Panc1 (cell line): ENCODE measurements around the gene XIAP. TPM values are rescaled to one million over a fixed set of nuclear protein-coding genes. Genes with fewer than 3 reads are reported as not detected.

Source experiments
- ATAC-seq: fragments of 200-7000 bp; cut with Tn5 transposase; 2 replicates; pipeline ENCODE4 v1.9.1; 2020; ENCODE audit warnings: mild to moderate bottlenecking, moderate library complexity
- BruUV-seq: library from RNA; stranded (reverse); fragments of 400-500 nt; replicated peaks from 2 replicates; lab custom pipeline; 2021; lab: Mats Ljungman, UMichigan
- CTCF ChIA-PET: fragments of 300-600 bp; sonication (Branson Sonifier 250); formaldehyde crosslinking; loops from one replicate; lab custom pipeline; 2022; ENCODE audit warnings: antibody characterized with exemption; lab: Charles Lee
- POLR2A ChIA-PET: fragments of 300-600 bp; sonication (Branson Sonifier 250); formaldehyde crosslinking; loops from one replicate; lab custom pipeline; 2022; ENCODE audit warnings: antibody characterized with exemption; lab: Charles Lee
- DNase-seq: peaks from one replicate; pipeline ENCODE4 v3.0.0-alpha.2; 2010; ENCODE audit warnings: low read depth, low spot score
- H3K27ac ChIP-seq: 2 replicates; pipeline ENCODE4 v1.5.1; 2011; ENCODE audit warnings: mild to moderate bottlenecking, low read length, inconsistent platforms
- H3K27me3 ChIP-seq: fragments of 200-500 bp; sonication (Bioruptor generic); 2 replicates; pipeline ENCODE4 v1.6.0; 2014; ENCODE audit warnings: low read length, inconsistent platforms; ENCODE audit not compliant: control insufficient read depth, insufficient read depth
- H3K36me3 ChIP-seq: fragments of 200-500 bp; sonication (Bioruptor generic); 2 replicates; pipeline ENCODE4 v1.5.1; 2014; ENCODE audit warnings: inconsistent platforms, mild to moderate bottlenecking, low read length, moderate library complexity; ENCODE audit not compliant: control insufficient read depth, insufficient read depth
- H3K4me1 ChIP-seq: 2 replicates; pipeline ENCODE4 v1.5.1; 2011; ENCODE audit warnings: inconsistent platforms, mild to moderate bottlenecking, low read length, moderate library complexity; ENCODE audit not compliant: control insufficient read depth, insufficient read depth
- H3K4me3 ChIP-seq, 2 experiments: 2 replicates each; pipeline ENCODE4 v1.5.1; 2011 to 2012; ENCODE audit warnings: low read depth in 2 of 2, low read length in 2 of 2, mild to moderate bottlenecking in 2 of 2, inconsistent platforms in 1 of 2, moderate library complexity in 1 of 2
- H3K9me3 ChIP-seq: fragments of 200-500 bp; sonication (Bioruptor generic); 2 replicates; pipeline ENCODE4 v1.5.1; 2014; ENCODE audit warnings: low read depth, mild to moderate bottlenecking, inconsistent platforms, low read length, moderate library complexity; ENCODE audit not compliant: control insufficient read depth, insufficient read depth
- POLR2AphosphoS5 ChIP-seq: IDR thresholded peaks from 2 replicates; pipeline ENCODE4 v1.6.1; 2012; ENCODE audit warnings: mild to moderate bottlenecking, low read depth, low read length, moderate library complexity
- SIN3A ChIP-seq: IDR thresholded peaks from 2 replicates; pipeline ENCODE4 v1.6.1; 2012; ENCODE audit warnings: low read depth, mild to moderate bottlenecking, low read length, moderate library complexity, borderline replicate concordance; ENCODE audit not compliant: insufficient read depth
- TCF7L2 ChIP-seq: IDR thresholded peaks from 2 replicates; pipeline ENCODE4 v1.6.1; 2011; ENCODE audit warnings: mild to moderate bottlenecking, low read depth, low read length, inconsistent platforms
- in situ Hi-C: cut with HindIII; loops from 2 replicates; pipeline ENCODE4 v1.10.0; 2016; ENCODE audit warnings: low sequenced_read_pairs, low pct_unique_long_range_greater_than_20kb
- intact Hi-C: fragments of 100-400 bp; cut with micrococcal nuclease; formaldehyde crosslinking; loops from one replicate; pipeline ENCODE4 v1.10.0; 2022; ENCODE audit not compliant: unreplicated experiment
- total RNA-seq: library from RNA; stranded (reverse); gene quantifications from one replicate; pipeline ENCODE4 v1.2.1, GENCODE V29; 2021; ENCODE audit not compliant: unreplicated experiment
- TF ChIP-seq, protein P1 (sequence below), 2 experiments: IDR thresholded peaks; 2 replicates each; pipeline ENCODE4 v1.6.1; 2011 to 2012; ENCODE audit warnings: low read depth in 2 of 2, control low read depth in 1 of 2, low read length in 1 of 2, mild to moderate bottlenecking in 1 of 2, moderate library complexity in 1 of 2; ENCODE audit not compliant: insufficient read depth in 1 of 2

The XIAP gene
- total RNA-seq, 1 experiment from 2014 or later, result 73.7 TPM

DNA sequence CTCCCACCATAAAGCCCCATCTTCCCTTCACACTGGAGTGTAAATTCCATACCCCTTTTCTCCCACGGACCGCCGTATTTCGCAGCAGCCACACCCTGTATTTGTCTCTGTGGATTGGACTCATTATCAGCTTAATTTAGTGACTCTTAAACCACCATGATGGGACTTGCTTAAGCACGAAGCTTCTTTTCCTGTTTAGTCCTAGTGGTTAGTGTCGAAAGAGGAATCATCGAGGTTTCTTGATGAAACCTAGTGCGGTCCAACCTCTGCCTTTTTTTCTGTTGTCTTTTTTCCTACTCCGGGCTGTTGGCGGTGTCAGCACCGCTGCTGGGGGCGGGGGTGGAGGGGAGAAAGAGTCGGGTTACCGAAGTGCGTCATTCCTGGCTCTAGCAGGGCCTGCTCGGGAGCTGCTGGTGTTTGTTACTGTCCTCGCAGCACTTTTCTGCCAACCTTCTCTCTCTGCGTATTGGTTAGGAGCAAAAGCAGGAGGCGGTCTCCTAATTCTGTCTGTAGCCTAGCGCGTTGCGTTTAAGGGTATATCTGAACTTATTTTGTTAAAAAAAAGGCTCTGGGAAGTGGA, 103.0 kb downstream of the XIAP start:
- intact Hi-C loops (no loop called here), in situ Hi-C loops (no loop called here)
- no peaks in the 10 kb centered on the region; the same call in 1 of the 2 replicates for H3K36me3 ChIP-seq
- no TSS peak for BruUV-seq
- ChIA-PET CTCF (interaction anchor here (2.4 kb wide), 1 partner anchor 14 kb away, joined by 15 read pairs; no protein-coding TSS in a partner anchor), POLR2A (no interaction called here)
- H3K9me3 ChIP-seq, result no peaks in the 10 kb centered on the region
- TF ChIP-seq SIN3A (peak; percentile 83; the same call in 1 of the 2 replicates), TCF7L2 (no peak), POLR2AphosphoS5 (peak; percentile 63)
- TF ChIP-seq, protein P1, sequence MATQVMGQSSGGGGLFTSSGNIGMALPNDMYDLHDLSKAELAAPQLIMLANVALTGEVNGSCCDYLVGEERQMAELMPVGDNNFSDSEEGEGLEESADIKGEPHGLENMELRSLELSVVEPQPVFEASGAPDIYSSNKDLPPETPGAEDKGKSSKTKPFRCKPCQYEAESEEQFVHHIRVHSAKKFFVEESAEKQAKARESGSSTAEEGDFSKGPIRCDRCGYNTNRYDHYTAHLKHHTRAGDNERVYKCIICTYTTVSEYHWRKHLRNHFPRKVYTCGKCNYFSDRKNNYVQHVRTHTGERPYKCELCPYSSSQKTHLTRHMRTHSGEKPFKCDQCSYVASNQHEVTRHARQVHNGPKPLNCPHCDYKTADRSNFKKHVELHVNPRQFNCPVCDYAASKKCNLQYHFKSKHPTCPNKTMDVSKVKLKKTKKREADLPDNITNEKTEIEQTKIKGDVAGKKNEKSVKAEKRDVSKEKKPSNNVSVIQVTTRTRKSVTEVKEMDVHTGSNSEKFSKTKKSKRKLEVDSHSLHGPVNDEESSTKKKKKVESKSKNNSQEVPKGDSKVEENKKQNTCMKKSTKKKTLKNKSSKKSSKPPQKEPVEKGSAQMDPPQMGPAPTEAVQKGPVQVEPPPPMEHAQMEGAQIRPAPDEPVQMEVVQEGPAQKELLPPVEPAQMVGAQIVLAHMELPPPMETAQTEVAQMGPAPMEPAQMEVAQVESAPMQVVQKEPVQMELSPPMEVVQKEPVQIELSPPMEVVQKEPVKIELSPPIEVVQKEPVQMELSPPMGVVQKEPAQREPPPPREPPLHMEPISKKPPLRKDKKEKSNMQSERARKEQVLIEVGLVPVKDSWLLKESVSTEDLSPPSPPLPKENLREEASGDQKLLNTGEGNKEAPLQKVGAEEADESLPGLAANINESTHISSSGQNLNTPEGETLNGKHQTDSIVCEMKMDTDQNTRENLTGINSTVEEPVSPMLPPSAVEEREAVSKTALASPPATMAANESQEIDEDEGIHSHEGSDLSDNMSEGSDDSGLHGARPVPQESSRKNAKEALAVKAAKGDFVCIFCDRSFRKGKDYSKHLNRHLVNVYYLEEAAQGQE (IDR thresholded peaks at IDR 0.05; ENCODE audit: insufficient read depth in 1 of 2, low read depth in 2 of 2, low read length in 1 of 2), result no peak
- H3K27ac ChIP-seq, result peak overlapping the region; percentile 99
- peaks cover 21% of the 10 kb centered on the region; the same call in 1 of the 2 replicates for H3K4me1 ChIP-seq
- H3K4me3 ChIP-seq, result peak overlapping the region; percentile 88 to 95
- ATAC-seq, result peak; percentile 78
- no peak for DNase-seq
- no peaks in the 10 kb centered on the region for H3K27me3 ChIP-seq

Other genes starting within 250 kb of the XIAP start
- gene THOC2, start 127.0 kb upstream of the XIAP start, total RNA-seq, result 194 TPM
- gene STAG2, start 101.7 kb downstream of the XIAP start, total RNA-seq, result 94.5 TPM